C1 segment of cervical spinal cord (tissue), 14 donors: ENCODE results near the gene EPAS1.

Source experiments
- DNase-seq, 14 donors: peaks; one replicate each; lab custom pipeline; 2025; lab: John Stamatoyannopoulos, UW

The EPAS1 gene

GRCh38 chr2:46407852-46408455 lies 110.7 kb downstream of the EPAS1 start:
- no peak for DNase-seq

- DNase-seq: no peak
Observed at GRCh38 chr2:46409756-46410155, 112.5 kb downstream of the EPAS1 start.

GRCh38 chr2:46410273-46411244 lies 113.4 kb downstream of the EPAS1 start:
- DNase-seq: no peak

- DNase-seq: no peak
Observed at GRCh38 chr2:46411245-46411641, 114.0 kb downstream of the EPAS1 start.

GRCh38 chr2:46411985-46412384 lies 114.8 kb downstream of the EPAS1 start:
- DNase-seq: no peak

GRCh38 chr2:46413111-46413510 lies 115.9 kb downstream of the EPAS1 start:
- no peak for DNase-seq

- no peak for DNase-seq
Observed at GRCh38 chr2:46413631-46414030, 116.4 kb downstream of the EPAS1 start.

- DNase-seq: no peak
Observed at GRCh38 chr2:46414701-46415100, 117.5 kb downstream of the EPAS1 start.

- no peak for DNase-seq
Observed at GRCh38 chr2:46416280-46416679, 119.1 kb downstream of the EPAS1 start.

GRCh38 chr2:46416739-46417403 lies 119.7 kb downstream of the EPAS1 start:
- DNase-seq: no peak

GRCh38 chr2:46420945-46421344 lies 123.7 kb downstream of the EPAS1 start:
- DNase-seq: no peak

GRCh38 chr2:46421361-46421760 lies 124.2 kb downstream of the EPAS1 start:
- no peak for DNase-seq

- DNase-seq: no peak
Observed at GRCh38 chr2:46422717-46423394, 125.6 kb downstream of the EPAS1 start.

- no peak for DNase-seq
Observed at GRCh38 chr2:46424937-46425336, 127.7 kb downstream of the EPAS1 start.

GRCh38 chr2:46428911-46429436 lies 131.8 kb downstream of the EPAS1 start:
- no peak for DNase-seq

- DNase-seq: no peak
Observed at GRCh38 chr2:46430413-46430812, 133.2 kb downstream of the EPAS1 start.

GRCh38 chr2:46430992-46431391 lies 133.8 kb downstream of the EPAS1 start:
- no peak for DNase-seq

- DNase-seq: peak in 2 of 14 donors; percentile 6 to 84
Observed at GRCh38 chr2:46431481-46432235, 134.5 kb downstream of the EPAS1 start.

GRCh38 chr2:46434851-46435273 lies 137.7 kb downstream of the EPAS1 start:
- no peak for DNase-seq

- no peak for DNase-seq
Observed at GRCh38 chr2:46435353-46435752, 138.1 kb downstream of the EPAS1 start.
